ENCODE results near the gene RAD51AP2.

- TF ChIP-seq CTCF (IDR thresholded peaks at IDR 0.05; ENCODE audit: low read length) (no peak), EZH2 (IDR thresholded peaks at IDR 0.05; ENCODE audit: borderline replicate concordance, low read length) (no peak)
Measured at GRCh38 chr2:17538022-17538843, 20.0 kb upstream of the RAD51AP2 start.
